H9 (cell line): ENCODE data around the gene IQCB1. TPM values are rescaled to one million over a fixed set of nuclear protein-coding genes. Genes with fewer than 3 reads are reported as not detected.

Experiments used
- DNase-seq: peaks from one replicate; pipeline ENCODE4 v3.0.0-alpha.2; 2017
- H2AFZ ChIP-seq: one replicate; pipeline ENCODE4 v1.6.1; 2013; ENCODE audit warnings: mild to moderate bottlenecking, low read length, control low read depth, moderate library complexity
- H2AK5ac ChIP-seq: 2 replicates; pipeline ENCODE4 v1.6.1; 2013; ENCODE audit warnings: low read length, control low read depth, mixed read lengths; ENCODE audit not compliant: insufficient read length
- H2BK120ac ChIP-seq: one replicate; pipeline ENCODE4 v1.6.1; 2013; ENCODE audit warnings: low read depth, mild to moderate bottlenecking, low read length, control low read depth, inconsistent platforms; ENCODE audit not compliant: poor library complexity, severe bottlenecking
- H2BK12ac ChIP-seq: 2 replicates; pipeline ENCODE4 v1.6.1; 2013; ENCODE audit warnings: low read length, control low read depth, mixed read lengths, low read depth; ENCODE audit not compliant: insufficient read length
- H2BK15ac ChIP-seq: 2 replicates; pipeline ENCODE4 v1.6.1; 2013; ENCODE audit warnings: low read depth, low read length, control low read depth
- H2BK20ac ChIP-seq: one replicate; pipeline ENCODE4 v1.6.1; 2013; ENCODE audit warnings: low read depth, mild to moderate bottlenecking, low read length, control low read depth, inconsistent platforms; ENCODE audit not compliant: poor library complexity, severe bottlenecking
- H2BK5ac ChIP-seq: 2 replicates; pipeline ENCODE4 v1.6.1; 2013; ENCODE audit warnings: low read length, control low read depth, mixed read lengths; ENCODE audit not compliant: insufficient read length
- H3K14ac ChIP-seq: 2 replicates; pipeline ENCODE4 v1.6.1; 2013; ENCODE audit warnings: low read length, control low read depth; ENCODE audit not compliant: insufficient read depth
- H3K18ac ChIP-seq: 2 replicates; pipeline ENCODE4 v1.6.1; 2013; ENCODE audit warnings: low read depth, mild to moderate bottlenecking, mixed read lengths, low read length, control low read depth; ENCODE audit not compliant: insufficient read length
- H3K23ac ChIP-seq: 2 replicates; pipeline ENCODE4 v1.6.1; 2013; ENCODE audit warnings: low read length, control low read depth, mixed read lengths, low read depth; ENCODE audit not compliant: insufficient read length
- H3K23me2 ChIP-seq: 2 replicates; pipeline ENCODE4 v1.6.1; 2013; ENCODE audit warnings: low read depth, mild to moderate bottlenecking, mixed read lengths, low read length, control low read depth; ENCODE audit not compliant: insufficient read length, poor library complexity, severe bottlenecking
- H3K27ac ChIP-seq: 2 replicates; pipeline ENCODE4 v1.5.1; 2013; ENCODE audit warnings: low read length, control low read depth, mixed read lengths, low read depth; ENCODE audit not compliant: insufficient read length
- H3K27me3 ChIP-seq: 2 replicates; pipeline ENCODE4 v1.6.1; 2013; ENCODE audit warnings: low read length, control low read depth, inconsistent platforms; ENCODE audit not compliant: insufficient read depth
- H3K4ac ChIP-seq: 2 replicates; pipeline ENCODE4 v1.6.1; 2013; ENCODE audit warnings: low read depth, mild to moderate bottlenecking, control low read depth, inconsistent platforms, low read length, moderate library complexity
- H3K4me1 ChIP-seq: 2 replicates; pipeline ENCODE4 v1.6.1; 2013; ENCODE audit warnings: low read length, control low read depth, inconsistent platforms; ENCODE audit not compliant: insufficient read depth
- H3K4me2 ChIP-seq: 2 replicates; pipeline ENCODE4 v1.6.1; 2013; ENCODE audit warnings: low read length, control low read depth, mixed read lengths; ENCODE audit not compliant: insufficient read length, insufficient read depth
- H3K56ac ChIP-seq: 2 replicates; pipeline ENCODE4 v1.6.1; 2013; ENCODE audit warnings: low read depth, mild to moderate bottlenecking, mixed read lengths, low read length, control low read depth; ENCODE audit not compliant: insufficient read length
- H3K79me1 ChIP-seq: 2 replicates; pipeline ENCODE4 v1.6.1; 2013; ENCODE audit warnings: low read depth, mild to moderate bottlenecking, moderate library complexity, low read length, control low read depth, inconsistent platforms; ENCODE audit not compliant: insufficient read depth, poor library complexity, severe bottlenecking
- H3K79me2 ChIP-seq: 2 replicates; pipeline ENCODE4 v1.6.1; 2013; ENCODE audit warnings: low read length, control low read depth, inconsistent platforms; ENCODE audit not compliant: insufficient read depth
- H3K9ac ChIP-seq: 2 replicates; pipeline ENCODE4 v1.6.1; 2013; ENCODE audit warnings: low read length, control low read depth, mixed read lengths; ENCODE audit not compliant: insufficient read length; ENCODE audit errors: extremely low read depth
- H3K9me3 ChIP-seq: one replicate; pipeline ENCODE4 v1.6.1; 2013; ENCODE audit warnings: low read depth, low read length, inconsistent platforms; ENCODE audit not compliant: control insufficient read depth
- H3T11ph ChIP-seq: one replicate; pipeline ENCODE4 v1.6.1; 2013; ENCODE audit warnings: mild to moderate bottlenecking, low read length, control low read depth, inconsistent platforms
- H4K20me1 ChIP-seq: one replicate; pipeline ENCODE4 v1.6.1; 2013; ENCODE audit not compliant: control insufficient read depth, insufficient read length, insufficient read depth
- H4K5ac ChIP-seq: 2 replicates; pipeline ENCODE4 v1.6.1; 2013; ENCODE audit warnings: low read depth, mild to moderate bottlenecking, mixed read lengths, low read length, control low read depth; ENCODE audit not compliant: insufficient read length
- H4K8ac ChIP-seq: replicated peaks from 2 replicates; pipeline ENCODE4 v1.6.1; 2013; ENCODE audit warnings: low read length, control low read depth, mixed read lengths, low read depth; ENCODE audit not compliant: insufficient read length
- H4K91ac ChIP-seq: 2 replicates; pipeline ENCODE4 v1.6.1; 2013; ENCODE audit warnings: low read depth, mild to moderate bottlenecking, moderate library complexity, mixed read lengths, low read length, control low read depth; ENCODE audit not compliant: insufficient read length
- H3K27ac Mint-ChIP-seq, 3 experiments: 2 replicates in 2 of 3; 3 replicates in 1 of 3; pipeline ENCODE4 v1.8.0; 2020 to 2021; ENCODE audit warnings: mixed read lengths in 3 of 3, mild to moderate bottlenecking in 1 of 3, moderate library complexity in 1 of 3
- H3K27me3 Mint-ChIP-seq: 2 replicates; pipeline ENCODE4 v1.8.0; 2021; ENCODE audit warnings: low read depth, mild to moderate bottlenecking, moderate library complexity, mixed read lengths
- H3K36me3 Mint-ChIP-seq, 3 experiments: 2 replicates in 2 of 3; 3 replicates in 1 of 3; pipeline ENCODE4 v1.8.0; 2020 to 2021; ENCODE audit warnings: low read depth in 3 of 3, mixed read lengths in 3 of 3; ENCODE audit not compliant: insufficient read depth in 1 of 3
- H3K4me1 Mint-ChIP-seq, 2 experiments: 2 replicates each; pipeline ENCODE4 v1.8.0; 2020; ENCODE audit warnings: mixed read lengths in 2 of 2
- H3K4me3 Mint-ChIP-seq, 2 experiments: 2 replicates in 1 of 2; 3 replicates in 1 of 2; pipeline ENCODE4 v1.8.0; 2020 to 2021; ENCODE audit warnings: mild to moderate bottlenecking in 2 of 2, mixed read lengths in 2 of 2, moderate library complexity in 1 of 2
- H3K9me3 Mint-ChIP-seq, 2 experiments: 2 replicates in 1 of 2; 3 replicates in 1 of 2; pipeline ENCODE4 v1.8.0; 2020; ENCODE audit warnings: mild to moderate bottlenecking in 2 of 2, mixed read lengths in 2 of 2, moderate library complexity in 1 of 2
- total RNA-seq: library from RNA; stranded (reverse); gene quantifications from 2 replicates; pipeline ENCODE4 v1.2.1, GENCODE V29; 2021
- TF ChIP-seq, protein P1 (sequence below): fragments of 200-600 bp; sonication (generic); conservative IDR thresholded peaks from 3 replicates; pipeline ENCODE4 v1.8.0; 2021; ENCODE audit warnings: antibody characterized with exemption, mild to moderate bottlenecking

The IQCB1 gene
- total RNA-seq, 1 experiment from 2014 or later, result 35.8 TPM

DNA sequence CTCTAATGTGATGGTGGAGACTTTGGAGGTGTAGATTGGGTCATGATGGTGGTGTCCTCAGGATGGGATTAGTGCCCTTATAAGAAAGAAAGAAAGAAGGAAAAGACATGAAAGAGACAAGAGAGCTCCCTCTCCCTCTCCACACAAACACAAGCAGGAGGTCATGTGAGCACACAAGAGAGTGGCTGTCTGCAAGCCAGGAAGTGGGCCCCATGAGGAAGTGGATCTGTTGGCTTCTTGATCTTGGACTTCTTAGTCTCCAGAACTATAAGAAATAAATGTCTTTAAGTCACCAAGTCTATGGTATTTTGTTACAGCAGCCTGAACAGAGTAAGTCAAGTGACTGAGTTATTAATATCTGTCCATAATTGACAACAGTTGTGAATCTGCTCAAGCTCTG, 17.1 kb downstream of the IQCB1 start:
- no peak overlapping the region for H2BK120ac ChIP-seq
- Mint-ChIP-seq H3K36me3 (peaks cover 42 to 55% (median 53%) of the 10 kb centered on the region in 3 experiments), H3K4me1 (no peaks in the 10 kb centered on the region), H3K9me3 (peaks cover 3 to 6% of the 10 kb centered on the region in 2 experiments; a peak in 2 of 5 replicates), H3K4me3 (no peak overlapping the region), H3K27me3 (no peaks in the 10 kb centered on the region), H3K27ac (no peak overlapping the region; a peak in 1 of 7 replicates)
- H3K4me1 ChIP-seq, result no peaks in the 10 kb centered on the region
- no peak overlapping the region for H3K56ac ChIP-seq
- H3K27ac ChIP-seq, result no peak overlapping the region
- no peak overlapping the region for H4K91ac ChIP-seq
- no peaks in the 10 kb centered on the region for H4K20me1 ChIP-seq
- H3T11ph ChIP-seq, result no peak overlapping the region
- H2AFZ ChIP-seq, result no peak overlapping the region
- H2BK12ac ChIP-seq, result no peak overlapping the region
- H3K79me2 ChIP-seq, result no peaks in the 10 kb centered on the region; the same call in 1 of the 2 replicates
- no peak overlapping the region for H4K5ac ChIP-seq
- no peak overlapping the region for H2AK5ac ChIP-seq
- H2BK15ac ChIP-seq, result no peak overlapping the region
- no peak overlapping the region for H3K14ac ChIP-seq
- no peak overlapping the region for H2BK20ac ChIP-seq
- H4K8ac ChIP-seq, result no peak overlapping the region
- no peak overlapping the region for H2BK5ac ChIP-seq
- H3K18ac ChIP-seq, result no peak overlapping the region
- H3K9ac ChIP-seq, result no peak overlapping the region
- no peak overlapping the region for H3K23ac ChIP-seq
- no peak overlapping the region for H3K4ac ChIP-seq
- TF ChIP-seq, protein P1, sequence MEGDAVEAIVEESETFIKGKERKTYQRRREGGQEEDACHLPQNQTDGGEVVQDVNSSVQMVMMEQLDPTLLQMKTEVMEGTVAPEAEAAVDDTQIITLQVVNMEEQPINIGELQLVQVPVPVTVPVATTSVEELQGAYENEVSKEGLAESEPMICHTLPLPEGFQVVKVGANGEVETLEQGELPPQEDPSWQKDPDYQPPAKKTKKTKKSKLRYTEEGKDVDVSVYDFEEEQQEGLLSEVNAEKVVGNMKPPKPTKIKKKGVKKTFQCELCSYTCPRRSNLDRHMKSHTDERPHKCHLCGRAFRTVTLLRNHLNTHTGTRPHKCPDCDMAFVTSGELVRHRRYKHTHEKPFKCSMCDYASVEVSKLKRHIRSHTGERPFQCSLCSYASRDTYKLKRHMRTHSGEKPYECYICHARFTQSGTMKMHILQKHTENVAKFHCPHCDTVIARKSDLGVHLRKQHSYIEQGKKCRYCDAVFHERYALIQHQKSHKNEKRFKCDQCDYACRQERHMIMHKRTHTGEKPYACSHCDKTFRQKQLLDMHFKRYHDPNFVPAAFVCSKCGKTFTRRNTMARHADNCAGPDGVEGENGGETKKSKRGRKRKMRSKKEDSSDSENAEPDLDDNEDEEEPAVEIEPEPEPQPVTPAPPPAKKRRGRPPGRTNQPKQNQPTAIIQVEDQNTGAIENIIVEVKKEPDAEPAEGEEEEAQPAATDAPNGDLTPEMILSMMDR, result no peak
- no peaks in the 10 kb centered on the region for H3K9me3 ChIP-seq
- H3K79me1 ChIP-seq, result peaks cover 4% of the 10 kb centered on the region
- no peaks in the 10 kb centered on the region for H3K23me2 ChIP-seq
- DNase-seq, result no peak
- H3K4me2 ChIP-seq, result no peak overlapping the region
- no peaks in the 10 kb centered on the region for H3K27me3 ChIP-seq
